NT2/D1 (cell line): Measurements from ENCODE around the gene WRNIP1.

Experiments
- YY1 ChIP-seq: IDR thresholded peaks from 2 replicates; pipeline ENCODE4 v1.6.1; 2011; ENCODE audit not compliant: insufficient read length, insufficient read depth
- ZNF274 ChIP-seq: IDR thresholded peaks from 2 replicates; pipeline ENCODE4 v1.6.1; 2011; ENCODE audit warnings: mild to moderate bottlenecking, low read depth, low read length

GRCh38 chr6:2763345-2763841, 1.8 kb upstream of the WRNIP1 start:
- no peak for TF ChIP-seq YY1
- no peak for TF ChIP-seq ZNF274
